DMS114 treated with DMSO at 0.1 percent for 48 hours (cell line): ENCODE results near the gene ATP9B.
"Not testable (repeated sequence)": the region's sequence is repeated elsewhere in the genome, so short reads cannot be mapped to it uniquely, and the experiment has no call there.

Source experiments
- DNase-seq: peaks from one replicate; lab custom pipeline; 2025; ENCODE audit not compliant: unreplicated experiment; lab: John Stamatoyannopoulos, UW

The ATP9B gene

GRCh38 chr18:79352432-79352831 is 283.2 kb downstream of the ATP9B start:
- DNase-seq = no peak

GRCh38 chr18:79353267-79353666 is 284.1 kb downstream of the ATP9B start:
- no peak for DNase-seq

GRCh38 chr18:79354350-79354749 is 285.2 kb downstream of the ATP9B start:
- DNase-seq = no peak

GRCh38 chr18:79355433-79356335 is 286.5 kb downstream of the ATP9B start:
- DNase-seq = no peak

GRCh38 chr18:79356435-79356834 is 287.2 kb downstream of the ATP9B start:
- DNase-seq = no peak

GRCh38 chr18:79360933-79361332 is 291.7 kb downstream of the ATP9B start:
- DNase-seq = no peak

GRCh38 chr18:79361766-79362522 is 292.8 kb downstream of the ATP9B start:
- DNase-seq = no peak

- no peak for DNase-seq
These were observed 296.5 kb downstream of the ATP9B start for GRCh38 chr18:79365701-79366100.

- no peak for DNase-seq
These were observed 297.2 kb downstream of the ATP9B start for GRCh38 chr18:79366177-79367094.

GRCh38 chr18:79367480-79367879 is 298.3 kb downstream of the ATP9B start:
- no peak for DNase-seq

GRCh38 chr18:79367989-79368388 is 298.8 kb downstream of the ATP9B start:
- DNase-seq = no peak

- DNase-seq = no peak
These were observed 299.5 kb downstream of the ATP9B start for GRCh38 chr18:79368681-79369080.

GRCh38 chr18:79371561-79372121 is 302.4 kb downstream of the ATP9B start:
- no peak for DNase-seq

GRCh38 chr18:79372461-79372860 is 303.3 kb downstream of the ATP9B start:
- DNase-seq = no peak

- no peak for DNase-seq
These were observed 303.8 kb downstream of the ATP9B start for GRCh38 chr18:79372991-79373390.

GRCh38 chr18:79373736-79374135 is 304.5 kb downstream of the ATP9B start:
- no peak for DNase-seq

GRCh38 chr18:79374408-79375171 is 305.4 kb downstream of the ATP9B start:
- DNase-seq = no peak

- no peak for DNase-seq
These were observed 306.4 kb downstream of the ATP9B start for GRCh38 chr18:79375441-79376154.

GRCh38 chr18:79376661-79377060 is 307.5 kb downstream of the ATP9B start:
- not testable (repeated sequence) for DNase-seq
